Kidney (tissue), 22 donors: ENCODE measurements around the gene TFEC. TPM values are rescaled to one million over a fixed set of nuclear protein-coding genes. Genes with fewer than 3 reads are reported as not detected.

Source experiments
- DNase-seq, 5 donors: peaks; one replicate each; pipeline ENCODE4 v3.0.0-alpha.2; 2013 to 2020
- FAIRE-seq: peaks from 2 replicates; lab custom pipeline; 2012; peaks lifted over from hg19 to GRCh38; lab: Jason Lieb, UNC
- H3K27ac ChIP-seq, 2 donors: one replicate each; pipeline ENCODE4 v1.7.0; 2013; ENCODE audit warnings: low read depth in 2 of 2, low read length in 2 of 2, inconsistent platforms in 1 of 2
- H3K27me3 ChIP-seq: one replicate; pipeline ENCODE4 v1.7.1; 2013; ENCODE audit warnings: low read length, inconsistent platforms; ENCODE audit not compliant: control insufficient read depth, insufficient read depth
- H3K36me3 ChIP-seq, 3 donors: one replicate each; pipeline versions ENCODE4 v1.7.0 to v1.7.1; 2013; ENCODE audit warnings: low read length in 3 of 3, control low read depth in 1 of 3, inconsistent platforms in 1 of 3; ENCODE audit not compliant: insufficient read depth in 3 of 3, control insufficient read depth in 2 of 3
- H3K4me1 ChIP-seq, 3 donors: one replicate each; pipeline versions ENCODE4 v1.7.0 to v1.7.1; 2013; ENCODE audit warnings: low read length in 3 of 3, inconsistent platforms in 1 of 3, low read depth in 1 of 3; ENCODE audit not compliant: control insufficient read depth in 2 of 3, insufficient read depth in 2 of 3
- H3K4me3 ChIP-seq, 3 donors: one replicate each; pipeline versions ENCODE4 v1.7.0 to v1.8.1; 2013; ENCODE audit warnings: low read length in 3 of 3, control low read depth in 1 of 3, inconsistent platforms in 1 of 3
- H3K9ac ChIP-seq, 3 donors: one replicate each; pipeline versions ENCODE4 v1.7.0 to v1.7.1; 2013; ENCODE audit warnings: low read length in 3 of 3, control low read depth in 1 of 3, inconsistent platforms in 1 of 3
- H3K9me3 ChIP-seq, 3 donors: one replicate each; pipeline versions ENCODE4 v1.7.0 to v1.7.1; 2013; ENCODE audit warnings: low read length in 3 of 3, control low read depth in 1 of 3, inconsistent platforms in 1 of 3; ENCODE audit not compliant: control insufficient read depth in 2 of 3, insufficient read depth in 1 of 3
- intact Hi-C: fragments of 100-400 bp; cut with DNase I; formaldehyde crosslinking; loops from one replicate; pipeline ENCODE4 v1.11.1; 2022
- long read RNA-seq, 10 donors: library from polyadenylated mRNA in 1 of 10; unstranded in 1 of 10; transcript quantifications; one replicate each; pipeline ENCODE4 v2.0.0 and lab custom pipeline, GENCODE V29; 2021 to 2026
- polyA plus RNA-seq: library from polyadenylated mRNA; stranded (reverse); fragments of 350-450 nt; fragmentation: Illumina TruSeq; extraction: RNeasy Lipid Tissue Mini Kit (QIAGEN cat#74804); gene quantifications from one replicate; pipeline ENCODE4 v1.2.3, GENCODE V29; 2014; ENCODE audit warnings: low read depth, low replicate concordance; ENCODE audit not compliant: insufficient read depth
- total RNA-seq: library from RNA; stranded (reverse); fragmentation: NEBNext Ultra II Directional; extraction: Animal tissue kit (Norgen Biotek cat#: 25700); gene quantifications from one replicate; pipeline ENCODE4 v1.2.1, GENCODE V29; 2021
- TF ChIP-seq, protein P1 (sequence below): IDR thresholded peaks from 3 replicates; pipeline ENCODE4 v1.5.1; 2012; ENCODE audit warnings: mild to moderate bottlenecking, moderate library complexity, borderline replicate concordance; ENCODE audit not compliant: insufficient read depth; ENCODE audit errors: extremely low read depth
- donor health status: control.
- donor health status: control.
- donor health status: control.
- donor health status: control.
- donor health status: control.
- donor health status: DM: yes; HTN: yes; CAD: no.
- donor health status: Normal renal cell carcinoma (clear cell type).

Gene TFEC, protein sequence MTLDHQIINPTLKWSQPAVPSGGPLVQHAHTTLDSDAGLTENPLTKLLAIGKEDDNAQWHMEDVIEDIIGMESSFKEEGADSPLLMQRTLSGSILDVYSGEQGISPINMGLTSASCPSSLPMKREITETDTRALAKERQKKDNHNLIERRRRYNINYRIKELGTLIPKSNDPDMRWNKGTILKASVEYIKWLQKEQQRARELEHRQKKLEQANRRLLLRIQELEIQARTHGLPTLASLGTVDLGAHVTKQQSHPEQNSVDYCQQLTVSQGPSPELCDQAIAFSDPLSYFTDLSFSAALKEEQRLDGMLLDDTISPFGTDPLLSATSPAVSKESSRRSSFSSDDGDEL
- total RNA-seq: 14.4 TPM
- 10.0 TPM for polyA plus RNA-seq
- long read RNA-seq, donor 1, full-length matches to known transcripts: 4 of 4 reads
- long read RNA-seq, donor 1, partial matches to known transcripts: 0 of 4 reads
- long read RNA-seq, donor 1, other reads (novel, unspliced or antisense): 0 of 4 reads
- long read RNA-seq, donor 2, full-length matches to known transcripts: 5 of 5 reads
- long read RNA-seq, donor 2, partial matches to known transcripts: 0 of 5 reads
- long read RNA-seq, donor 2, other reads (novel, unspliced or antisense): 0 of 5 reads
- long read RNA-seq, donor 3, full-length matches to known transcripts: 4 of 12 reads
- long read RNA-seq, donor 3, partial matches to known transcripts: 8 of 12 reads
- long read RNA-seq, donor 3, other reads (novel, unspliced or antisense): 0 of 12 reads
- long read RNA-seq, donor 4, full-length matches to known transcripts: 2 of 2 reads
- long read RNA-seq, donor 4, partial matches to known transcripts: 0 of 2 reads
- long read RNA-seq, donor 4, other reads (novel, unspliced or antisense): 0 of 2 reads
- long read RNA-seq, donor 5: 0 reads
- long read RNA-seq, donor 6, full-length matches to known transcripts: 8 of 20 reads
- long read RNA-seq, donor 6, partial matches to known transcripts: 12 of 20 reads
- long read RNA-seq, donor 6, other reads (novel, unspliced or antisense): 0 of 20 reads
- long read RNA-seq, donor 7, full-length matches to known transcripts: 1 of 2 reads
- long read RNA-seq, donor 7, partial matches to known transcripts: 0 of 2 reads
- long read RNA-seq, donor 7, other reads (novel, unspliced or antisense): 1 of 2 reads
- long read RNA-seq, donor 8, full-length matches to known transcripts: 3 of 3 reads
- long read RNA-seq, donor 8, partial matches to known transcripts: 0 of 3 reads
- long read RNA-seq, donor 8, other reads (novel, unspliced or antisense): 0 of 3 reads
- long read RNA-seq, donor 9, full-length matches to known transcripts: 2 of 2 reads
- long read RNA-seq, donor 9, partial matches to known transcripts: 0 of 2 reads
- long read RNA-seq, donor 9, other reads (novel, unspliced or antisense): 0 of 2 reads
- long read RNA-seq, donor 10, full-length matches to known transcripts: 3 of 3 reads
- long read RNA-seq, donor 10, partial matches to known transcripts: 0 of 3 reads
- long read RNA-seq, donor 10, other reads (novel, unspliced or antisense): 0 of 3 reads

DNA sequence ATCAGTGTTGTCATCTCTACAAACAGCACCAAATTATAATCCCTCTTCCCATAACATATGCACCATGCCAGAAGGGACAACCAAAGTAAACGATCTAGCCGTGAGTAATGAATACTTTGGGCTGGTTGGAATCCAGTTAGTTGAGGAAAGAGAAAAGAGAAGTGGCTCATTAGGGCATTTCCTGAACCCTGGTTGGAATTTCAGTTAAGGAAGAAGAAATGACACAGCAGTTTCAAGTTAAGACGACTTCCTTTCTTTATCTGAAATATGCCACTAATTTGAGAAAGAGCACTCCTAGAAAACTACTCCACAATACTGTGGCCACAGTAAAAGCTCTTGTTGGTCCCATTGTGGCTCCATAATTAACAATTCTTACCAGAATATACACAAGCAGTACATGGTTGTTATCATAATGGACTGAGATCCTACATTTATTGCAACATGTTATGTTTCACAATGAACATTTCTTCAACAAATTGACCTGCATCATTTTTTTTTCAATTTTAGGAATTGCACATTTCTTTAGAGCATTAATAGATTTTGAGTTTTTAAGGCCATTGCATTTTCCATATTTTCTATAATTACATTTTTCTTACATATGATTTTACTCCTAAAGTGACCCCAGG, at the start of gene TFEC:
Gene TFEC (minus strand): TSS at position 113 of the 626 bp plus-strand sequence. CDS start 46,322 bp downstream, outside the sequence.
- Histone ChIP-seq H3K4me3 (no peak within 1 kb of the TSS), H3K27me3 (no peaks in the 10 kb centered on the region), H3K9me3 (no peaks in the 10 kb centered on the region), H3K36me3 (no peaks in the 10 kb centered on the region), H3K4me1 (no peaks in the 10 kb centered on the region), H3K27ac (no peak within 1 kb of the TSS), H3K9ac (no peak within 1 kb of the TSS)
- FAIRE-seq: no peak
- no peak for DNase-seq
- intact Hi-C loops: no loop called here
- TF ChIP-seq, protein P1, sequence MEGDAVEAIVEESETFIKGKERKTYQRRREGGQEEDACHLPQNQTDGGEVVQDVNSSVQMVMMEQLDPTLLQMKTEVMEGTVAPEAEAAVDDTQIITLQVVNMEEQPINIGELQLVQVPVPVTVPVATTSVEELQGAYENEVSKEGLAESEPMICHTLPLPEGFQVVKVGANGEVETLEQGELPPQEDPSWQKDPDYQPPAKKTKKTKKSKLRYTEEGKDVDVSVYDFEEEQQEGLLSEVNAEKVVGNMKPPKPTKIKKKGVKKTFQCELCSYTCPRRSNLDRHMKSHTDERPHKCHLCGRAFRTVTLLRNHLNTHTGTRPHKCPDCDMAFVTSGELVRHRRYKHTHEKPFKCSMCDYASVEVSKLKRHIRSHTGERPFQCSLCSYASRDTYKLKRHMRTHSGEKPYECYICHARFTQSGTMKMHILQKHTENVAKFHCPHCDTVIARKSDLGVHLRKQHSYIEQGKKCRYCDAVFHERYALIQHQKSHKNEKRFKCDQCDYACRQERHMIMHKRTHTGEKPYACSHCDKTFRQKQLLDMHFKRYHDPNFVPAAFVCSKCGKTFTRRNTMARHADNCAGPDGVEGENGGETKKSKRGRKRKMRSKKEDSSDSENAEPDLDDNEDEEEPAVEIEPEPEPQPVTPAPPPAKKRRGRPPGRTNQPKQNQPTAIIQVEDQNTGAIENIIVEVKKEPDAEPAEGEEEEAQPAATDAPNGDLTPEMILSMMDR: no peak

DNA sequence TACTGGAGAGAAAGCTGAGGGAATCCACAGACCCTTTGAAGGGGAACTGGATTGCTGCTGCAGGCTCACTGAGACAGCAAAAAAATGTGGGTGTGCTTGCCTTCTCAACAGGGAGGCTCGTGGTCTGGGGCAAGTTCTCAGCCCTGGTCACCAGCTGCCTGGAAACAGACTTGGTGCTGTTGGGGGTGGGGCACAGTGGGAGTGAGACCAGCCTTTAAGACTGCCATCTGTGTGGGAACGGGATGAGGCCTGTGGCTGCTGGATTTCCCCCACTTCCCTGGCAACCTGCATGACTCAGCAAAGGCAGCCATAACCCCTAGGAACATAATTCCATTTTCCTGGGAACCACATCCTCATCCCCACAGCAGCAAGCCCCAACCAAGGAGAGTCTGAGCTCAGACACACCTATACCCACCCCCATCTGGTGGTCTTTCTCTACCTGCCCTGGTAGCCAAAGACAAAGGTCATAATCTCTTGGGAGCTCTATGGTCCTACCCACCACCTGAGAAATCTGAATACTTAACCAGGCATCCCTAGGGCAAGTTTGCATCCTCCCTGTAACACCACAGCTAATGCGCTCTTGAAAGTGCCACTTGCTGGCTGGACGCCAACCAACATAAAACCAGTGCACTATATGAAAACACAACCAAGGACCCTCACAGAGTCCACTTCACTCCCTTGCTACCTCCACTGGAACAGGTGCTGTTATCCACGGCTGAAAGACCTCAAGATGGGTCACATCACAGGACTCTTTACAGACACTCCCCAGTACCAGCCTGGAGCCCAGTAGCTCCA, 45.0 kb upstream of the TFEC start:
- TF ChIP-seq, protein P1: no peak
- H3K27ac ChIP-seq: no peak overlapping the region
- no peak overlapping the region for H3K4me3 ChIP-seq
- H3K9me3 ChIP-seq: peaks cover 0 to 8% (median 0%) of the 10 kb centered on the region in 3 donors
- no peak overlapping the region for H3K9ac ChIP-seq
- DNase-seq: no peak
- FAIRE-seq: no peak
- H3K27me3 ChIP-seq: no peaks in the 10 kb centered on the region
- H3K4me1 ChIP-seq: no peaks in the 10 kb centered on the region
- intact Hi-C loops: no loop called here
- no peaks in the 10 kb centered on the region for H3K36me3 ChIP-seq
